Adipocyte (in vitro differentiated cells): ENCODE data around the gene NUP160.
A peak's percentile ranks its signal among the peaks of the same experiment; 100 is the strongest.

Experiments used
- DNase-seq: peaks from one replicate; pipeline ENCODE4 v3.0.0-alpha.2; 2015; ENCODE audit warnings: low read depth
- H3K27me3 ChIP-seq: replicated peaks from 2 replicates; pipeline ENCODE4 v1.7.0; 2013; ENCODE audit warnings: mild to moderate bottlenecking, low read length, moderate library complexity; ENCODE audit not compliant: control insufficient read depth, insufficient read depth
- H3K36me3 ChIP-seq: 2 replicates; pipeline ENCODE4 v1.7.0; 2013; ENCODE audit warnings: low read length, mild to moderate bottlenecking, moderate library complexity; ENCODE audit not compliant: control insufficient read depth, insufficient read depth, severe bottlenecking
- H3K4me1 ChIP-seq: 2 replicates; pipeline ENCODE4 v1.7.0; 2013; ENCODE audit warnings: mild to moderate bottlenecking, low read length, moderate library complexity; ENCODE audit not compliant: control insufficient read depth, insufficient read depth
- H3K4me3 ChIP-seq: 2 replicates; pipeline ENCODE4 v1.7.0; 2013; ENCODE audit warnings: mild to moderate bottlenecking, low read length, moderate library complexity
- H3K9ac ChIP-seq: 2 replicates; pipeline ENCODE4 v1.7.0; 2013; ENCODE audit warnings: mild to moderate bottlenecking, low read length, moderate library complexity
- H3K9me3 ChIP-seq: 2 replicates; pipeline ENCODE4 v1.7.0; 2013; ENCODE audit warnings: mild to moderate bottlenecking, low read length, moderate library complexity; ENCODE audit not compliant: control insufficient read depth

NUP160 gene

GRCh38 chr11:47857892-47858543, 9.9 kb upstream of the NUP160 start:
- H3K36me3 ChIP-seq: no peaks in the 10 kb centered on the region
- H3K4me3 ChIP-seq: no peak overlapping the region
- H3K9me3 ChIP-seq: no peaks in the 10 kb centered on the region
- H3K27me3 ChIP-seq: no peaks in the 10 kb centered on the region
- H3K9ac ChIP-seq: peak overlapping the region; percentile 34
- peaks cover 23% of the 10 kb centered on the region for H3K4me1 ChIP-seq
- peak; percentile 78 for DNase-seq

DNA sequence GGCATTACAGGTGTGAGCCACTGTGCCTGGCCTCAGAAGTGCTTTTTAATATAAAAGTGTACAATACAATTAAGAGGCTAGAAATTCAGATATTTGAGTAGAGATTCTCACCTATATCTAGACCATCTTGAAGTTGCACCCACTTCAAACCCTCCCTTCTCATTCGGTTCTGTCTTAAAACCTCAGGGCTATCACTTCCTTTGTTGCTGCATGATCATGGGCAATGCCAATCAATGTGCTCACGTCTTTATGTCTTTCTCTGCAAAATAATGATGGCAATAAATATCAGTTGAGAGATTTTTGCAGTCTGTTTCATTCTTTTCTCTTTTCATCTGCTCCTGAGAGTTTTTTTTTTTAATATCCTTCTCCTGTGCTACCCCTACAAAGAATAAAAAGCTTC, 9.3 kb upstream of the NUP160 start:
- no peak for DNase-seq
- Histone ChIP-seq H3K9ac (no peak overlapping the region), H3K4me1 (peaks cover 18% of the 10 kb centered on the region), H3K36me3 (no peaks in the 10 kb centered on the region), H3K9me3 (no peaks in the 10 kb centered on the region), H3K27me3 (no peaks in the 10 kb centered on the region), H3K4me3 (no peak overlapping the region)

DNA sequence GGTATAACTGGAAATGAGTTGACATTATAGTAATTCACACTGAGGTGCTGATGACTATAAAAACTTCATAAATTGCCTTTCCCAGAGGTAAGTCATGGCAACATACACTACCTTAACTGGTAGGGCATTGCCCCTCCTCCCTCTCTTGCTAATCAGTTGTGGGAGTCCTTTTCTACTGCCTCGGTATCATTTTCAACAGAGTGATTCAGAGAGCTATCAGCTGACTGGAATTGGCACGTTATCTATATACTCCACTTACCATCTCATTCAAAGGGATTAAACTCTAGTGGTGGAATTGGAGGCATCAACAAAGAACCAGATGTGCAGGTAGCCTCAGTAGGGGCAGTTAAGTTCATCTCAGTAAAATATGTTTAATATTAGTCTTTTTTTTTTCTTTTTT, 8.0 kb upstream of the NUP160 start:
- H3K9ac ChIP-seq: no peak overlapping the region
- no peaks in the 10 kb centered on the region for H3K9me3 ChIP-seq
- H3K27me3 ChIP-seq: no peaks in the 10 kb centered on the region
- H3K36me3 ChIP-seq: no peaks in the 10 kb centered on the region
- no peak for DNase-seq
- H3K4me3 ChIP-seq: no peak overlapping the region
- H3K4me1 ChIP-seq: peaks cover 8% of the 10 kb centered on the region

DNA sequence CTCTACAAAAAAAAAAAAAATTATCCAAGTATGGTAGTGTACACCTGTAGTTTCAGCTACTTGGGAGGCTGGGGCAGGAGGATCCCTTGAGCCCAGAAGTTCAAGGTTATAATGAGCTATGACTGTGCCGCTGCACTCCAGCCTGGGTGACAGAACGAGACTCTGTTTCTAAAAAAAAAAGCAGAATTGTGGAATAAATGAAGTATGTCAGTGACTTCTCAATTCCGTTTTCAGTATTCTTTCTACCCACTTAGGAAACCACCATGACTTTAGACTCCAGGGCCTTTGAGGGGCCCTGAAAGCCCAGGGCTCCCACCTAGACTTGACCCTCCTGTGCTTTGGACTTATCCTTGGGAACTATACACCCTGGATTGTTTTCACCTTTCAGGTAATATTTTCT, 6.5 kb upstream of the NUP160 start:
- Histone ChIP-seq H3K4me3 (no peak overlapping the region), H3K4me1 (peaks cover 8% of the 10 kb centered on the region), H3K27me3 (no peaks in the 10 kb centered on the region), H3K9ac (no peak overlapping the region), H3K36me3 (no peaks in the 10 kb centered on the region), H3K9me3 (no peaks in the 10 kb centered on the region)
- no peak for DNase-seq

- Histone ChIP-seq H3K27me3 (no peaks in the 10 kb centered on the region), H3K9me3 (no peaks in the 10 kb centered on the region)
- DNase-seq: no peak
Measured at GRCh38 chr11:47852053-47852452, 3.9 kb upstream of the NUP160 start.

DNA sequence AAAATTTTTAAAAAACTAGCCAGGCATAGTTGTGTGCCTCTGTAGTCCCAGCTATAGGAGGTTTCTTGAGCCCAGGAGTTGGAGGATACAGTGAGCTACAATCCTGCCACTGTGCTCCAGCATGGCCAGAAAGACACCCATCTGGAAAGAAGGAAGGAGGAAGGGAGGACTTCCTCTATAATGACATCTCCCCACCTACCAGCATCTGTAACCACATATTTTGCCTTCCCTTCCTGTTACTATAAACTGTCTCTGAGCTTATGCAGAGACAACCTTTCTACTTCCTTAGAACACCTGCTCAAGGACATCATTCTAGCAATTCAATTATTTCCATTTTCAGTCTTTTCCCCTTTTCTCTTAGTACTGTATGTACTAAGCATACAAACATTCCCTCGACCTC, 2.2 kb upstream of the NUP160 start:
- no peak for DNase-seq

More at GRCh38 chr11:47852053-47852452, 3.9 kb upstream of the NUP160 start:
- no peak overlapping the region for H3K9ac ChIP-seq
- no peaks in the 10 kb centered on the region for H3K36me3 ChIP-seq
- H3K4me1 ChIP-seq: peaks cover 7% of the 10 kb centered on the region
- no peak overlapping the region for H3K4me3 ChIP-seq

DNA sequence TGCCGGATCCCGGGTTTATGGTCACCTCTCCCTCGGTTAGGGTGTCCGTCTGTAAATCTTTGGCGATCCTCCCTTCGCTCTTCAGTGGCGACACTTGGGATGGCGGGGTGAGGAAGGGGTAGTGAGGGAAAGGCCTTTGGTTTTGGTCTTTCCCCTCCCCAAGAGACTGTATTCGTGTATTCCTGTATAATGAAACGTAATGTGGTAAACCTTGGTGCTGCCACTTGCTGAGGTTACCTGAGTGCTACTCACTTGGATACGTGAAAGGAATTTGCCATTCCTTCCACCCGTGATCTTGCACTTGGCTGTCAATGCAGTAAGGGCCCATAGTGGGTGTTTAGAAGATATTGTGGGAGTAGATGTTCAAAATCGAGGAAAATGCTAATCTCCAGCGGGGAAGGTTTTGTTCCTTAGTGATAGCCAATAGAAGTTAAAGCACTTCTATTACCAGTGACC, 578 bp upstream of the NUP160 start:
- DNase-seq: no peak
- Histone ChIP-seq H3K9ac (peak overlapping the region; percentile 95), H3K9me3 (no peaks in the 10 kb centered on the region), H3K4me3 (peak overlapping the region; percentile 99), H3K4me1 (peaks cover 12% of the 10 kb centered on the region), H3K36me3 (peaks cover 3% of the 10 kb centered on the region), H3K27me3 (no peaks in the 10 kb centered on the region)

More for the DNA sequence above, 2.2 kb upstream of the NUP160 start:
- Histone ChIP-seq H3K4me1 (peaks cover 12% of the 10 kb centered on the region), H3K9ac (no peak overlapping the region), H3K9me3 (no peaks in the 10 kb centered on the region), H3K36me3 (peaks cover 3% of the 10 kb centered on the region), H3K4me3 (no peak overlapping the region), H3K27me3 (no peaks in the 10 kb centered on the region)

- Histone ChIP-seq H3K4me1 (peaks cover 12% of the 10 kb centered on the region), H3K9ac (peak overlapping the region; percentile 95), H3K27me3 (no peaks in the 10 kb centered on the region), H3K4me3 (peak overlapping the region; percentile 99), H3K9me3 (no peaks in the 10 kb centered on the region), H3K36me3 (peaks cover 9% of the 10 kb centered on the region)
- DNase-seq: no peak
Measured at GRCh38 chr11:47847537-47847891, 636 bp downstream of the NUP160 start.

GRCh38 chr11:47846998-47847397, 1.2 kb downstream of the NUP160 start:
- no peak for DNase-seq
- Histone ChIP-seq H3K27me3 (no peaks in the 10 kb centered on the region), H3K4me1 (peaks cover 12% of the 10 kb centered on the region), H3K36me3 (peaks cover 14% of the 10 kb centered on the region), H3K4me3 (peak overlapping the region; percentile 99), H3K9me3 (no peaks in the 10 kb centered on the region), H3K9ac (no peak overlapping the region)

GRCh38 chr11:47843361-47844055, 4.6 kb downstream of the NUP160 start:
- Histone ChIP-seq H3K36me3 (peaks cover 40% of the 10 kb centered on the region), H3K4me3 (no peak overlapping the region), H3K27me3 (no peaks in the 10 kb centered on the region), H3K9me3 (no peaks in the 10 kb centered on the region), H3K4me1 (peaks cover 8% of the 10 kb centered on the region), H3K9ac (no peak overlapping the region)
- no peak for DNase-seq

DNA sequence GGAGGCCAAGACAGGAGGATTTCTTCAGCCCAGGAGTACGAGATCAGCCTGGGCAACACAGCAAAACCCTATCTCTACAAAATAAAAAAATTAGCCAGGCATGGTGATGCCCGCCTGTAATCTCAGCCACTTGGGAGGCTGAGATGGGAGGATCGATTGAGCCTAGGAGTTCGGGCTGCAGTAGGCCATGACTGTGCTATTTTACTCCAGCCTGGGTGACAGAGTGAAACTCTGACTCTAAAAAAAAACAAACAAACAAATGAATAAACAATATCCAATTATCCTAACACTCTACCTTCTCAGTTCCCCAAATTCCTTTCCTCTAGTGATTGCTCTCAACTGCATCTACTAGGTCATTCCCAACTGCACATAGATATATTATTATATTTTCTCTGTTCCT, 5.4 kb downstream of the NUP160 start:
- DNase-seq: no peak
- Histone ChIP-seq H3K4me1 (peaks cover 8% of the 10 kb centered on the region), H3K9me3 (no peaks in the 10 kb centered on the region), H3K4me3 (no peak overlapping the region), H3K27me3 (no peaks in the 10 kb centered on the region), H3K36me3 (peaks cover 45% of the 10 kb centered on the region), H3K9ac (no peak overlapping the region)
